HG03571 (cell line): ENCODE results near the gene GTF2H1.

Experiments used
- ATAC-seq: cut with Tn5 transposase; IDR thresholded peaks from one replicate; pipeline ENCODE4 v1.9.1; 2021; ENCODE audit not compliant: unreplicated experiment

Gene GTF2H1

DNA sequence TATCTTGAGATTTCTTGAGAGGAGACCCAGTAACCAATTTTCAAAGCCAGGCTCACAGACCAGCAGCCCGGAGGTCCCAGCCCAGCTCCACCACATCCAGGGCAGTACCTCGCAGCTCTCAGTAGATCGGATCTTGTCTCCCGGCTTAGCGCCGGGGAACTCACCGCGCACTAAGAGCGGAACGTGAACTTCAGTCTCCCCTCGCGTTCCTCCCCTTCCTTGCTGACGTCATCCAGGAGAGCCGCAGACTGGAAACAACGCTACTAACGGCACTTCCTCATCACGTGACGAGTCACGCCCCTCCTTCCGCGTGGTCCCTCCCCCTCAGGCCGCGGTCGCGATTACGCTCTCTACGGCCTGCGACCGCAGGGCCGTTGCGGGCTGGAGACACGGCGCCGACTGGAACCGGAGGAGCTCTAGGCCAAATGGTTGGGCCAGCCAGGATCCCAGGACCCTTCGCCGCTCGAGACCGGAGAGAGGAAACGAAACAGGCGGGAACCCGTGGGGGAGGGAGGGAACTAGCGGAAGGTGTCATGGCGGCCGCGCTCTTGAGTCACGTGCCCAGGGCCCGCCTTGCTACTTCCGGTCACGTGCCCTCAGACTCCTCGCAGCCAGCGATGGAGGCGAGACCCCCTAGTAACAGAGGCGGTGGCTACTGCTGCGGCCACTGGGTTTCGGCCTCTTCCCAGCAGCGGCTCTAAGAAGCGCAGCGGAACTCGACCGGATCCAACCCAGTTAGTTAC is at the start of gene GTF2H1, which contains the start of gene HPS5:
Gene GTF2H1, plus strand, starts transcription at position 599 of the 743 bp plus-strand sequence. CDS start 10,508 bp downstream, outside the sequence.
Gene HPS5, minus strand, starts transcription at position 172 of the 743 bp plus-strand sequence. CDS start 4,282 bp downstream, outside the sequence.
- peak; percentile 86 for ATAC-seq

DNA sequence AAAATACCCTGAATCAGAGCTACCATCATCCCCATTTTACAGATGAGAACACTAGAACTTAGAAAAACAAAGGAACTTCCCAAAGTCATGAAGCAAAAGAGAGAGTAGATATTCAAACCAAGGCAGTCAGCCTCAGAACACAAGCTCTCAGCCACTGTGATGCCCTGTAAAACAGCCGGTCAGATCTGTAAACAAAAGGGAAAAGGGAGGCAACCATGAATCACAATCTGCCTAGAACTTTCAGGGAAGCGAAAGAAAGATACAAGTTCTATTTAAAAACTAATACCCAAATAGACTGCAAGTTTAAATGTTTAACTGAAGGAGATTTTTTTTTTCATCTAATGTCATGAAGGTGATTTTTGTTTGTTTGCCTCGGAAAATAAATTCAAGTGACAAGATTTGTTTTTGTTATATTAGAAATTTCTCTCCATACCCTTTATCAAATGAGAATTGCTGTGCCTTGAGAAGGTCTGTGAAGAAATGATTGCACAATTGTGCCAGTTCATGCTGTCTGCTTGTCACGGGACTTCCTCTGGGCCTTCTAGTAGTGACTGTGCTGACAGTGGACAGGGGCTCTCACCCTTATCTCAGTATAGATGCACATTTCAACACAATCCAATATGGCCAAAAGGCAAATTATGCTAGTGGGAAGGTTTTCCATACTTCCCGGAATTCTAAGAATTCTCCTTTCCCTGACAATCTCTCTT is 44.6 kb upstream of the GTF2H1 start:
- no peak for ATAC-seq

DNA sequence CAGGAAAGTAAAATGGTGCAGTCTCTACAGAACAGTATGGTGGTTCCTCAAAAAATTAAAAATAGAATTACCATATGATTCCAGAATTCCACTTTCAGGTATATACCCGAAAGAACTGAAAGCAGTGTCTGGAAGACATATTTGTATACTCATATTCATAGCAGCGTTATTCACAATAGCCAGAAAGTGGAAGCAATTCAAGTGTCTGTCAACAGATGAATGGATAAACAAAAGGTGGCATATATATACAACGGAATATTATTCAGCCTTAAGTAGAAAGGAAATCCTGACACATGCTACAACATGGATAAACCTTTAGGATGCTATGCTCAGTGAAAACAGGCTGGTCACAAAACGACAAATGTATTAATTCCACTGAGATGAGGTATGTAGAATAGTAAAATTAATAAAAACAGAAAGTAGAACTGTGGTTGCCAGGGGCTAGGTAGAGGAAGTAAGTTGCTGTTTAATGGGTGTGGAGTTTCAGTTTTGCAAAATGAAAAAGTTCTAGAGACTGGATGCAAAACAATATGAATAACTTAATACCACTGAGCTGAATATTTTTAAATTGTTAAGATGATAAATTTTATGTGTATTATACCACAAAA is 41.8 kb upstream of the GTF2H1 start:
- peak; percentile 91 for ATAC-seq

DNA sequence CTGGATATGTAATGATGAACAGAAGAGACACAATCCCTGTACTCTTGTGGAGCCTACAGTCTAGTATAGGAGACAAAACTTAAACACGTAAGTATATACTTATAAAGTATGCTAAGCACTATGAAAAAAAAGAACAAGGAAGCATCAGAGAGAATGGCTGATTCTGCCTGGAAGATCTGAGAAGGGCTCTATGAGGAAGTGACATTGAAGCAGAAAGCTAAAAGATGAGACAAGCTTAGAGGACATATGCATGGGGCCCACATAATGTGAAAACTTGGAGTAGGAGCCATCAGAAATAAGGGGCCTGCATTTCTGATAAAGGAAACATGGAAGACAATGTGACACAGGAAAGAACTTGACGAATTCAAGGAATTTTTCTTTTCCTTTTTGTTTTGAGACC is 39.7 kb upstream of the GTF2H1 start:
- ATAC-seq, result no peak

DNA sequence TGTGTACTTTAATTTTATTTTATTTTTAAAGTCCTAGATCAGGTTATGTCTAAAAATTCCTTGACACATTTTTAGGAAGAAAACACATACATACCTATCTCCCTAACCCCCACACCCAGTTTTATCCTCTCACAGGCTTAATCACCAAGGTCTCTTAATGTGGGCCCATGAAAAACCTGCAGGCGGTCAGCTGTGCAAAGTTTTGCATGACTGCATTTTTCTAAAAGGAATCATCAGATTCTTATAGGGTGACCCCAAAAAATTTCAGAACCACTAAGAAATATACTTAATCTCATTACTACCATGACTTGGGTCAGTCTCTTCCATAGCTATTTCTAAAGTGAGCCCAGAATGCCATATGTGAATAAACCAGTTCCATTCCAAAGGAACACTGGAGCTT is 36.5 kb upstream of the GTF2H1 start:
- ATAC-seq, result no peak

DNA sequence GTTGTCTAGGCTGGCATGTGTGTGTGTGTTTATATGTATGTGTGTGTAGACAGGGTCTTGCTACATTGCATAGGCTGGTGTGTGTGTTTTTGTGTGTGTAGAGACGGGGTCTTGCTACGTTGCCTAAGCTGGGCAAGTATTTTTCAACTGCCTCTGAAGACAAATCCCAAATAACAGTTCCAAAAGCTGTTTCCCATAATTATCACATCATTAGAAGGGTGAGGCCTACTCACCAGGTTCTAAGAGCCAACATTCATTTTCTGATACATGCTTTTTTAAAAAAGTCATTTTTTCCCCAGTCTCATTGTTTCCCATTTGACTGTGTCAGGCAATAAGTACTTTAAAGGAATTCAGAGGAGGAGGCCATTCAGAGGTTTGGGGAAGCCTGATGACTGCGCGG is 33.5 kb upstream of the GTF2H1 start:
- no peak for ATAC-seq

DNA sequence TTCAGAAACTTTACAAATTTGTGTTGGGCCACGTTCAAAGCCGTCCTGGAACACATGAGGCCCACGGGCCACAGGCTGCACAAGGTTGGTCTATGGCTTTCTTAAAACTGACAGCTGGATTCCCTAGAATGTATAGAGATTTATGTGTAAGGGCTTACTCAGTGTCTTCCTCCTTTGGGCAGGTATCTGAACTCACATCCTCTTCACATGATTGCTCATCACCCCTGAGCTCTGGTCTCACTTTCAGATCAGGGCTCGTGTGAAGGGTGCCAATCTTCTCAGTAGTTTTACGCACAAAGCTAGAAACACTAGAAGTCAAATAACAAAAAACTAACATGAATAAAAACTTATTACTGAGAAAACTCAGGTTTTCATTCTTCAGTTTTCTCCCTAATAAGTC is 27.5 kb upstream of the GTF2H1 start:
- no peak for ATAC-seq

DNA sequence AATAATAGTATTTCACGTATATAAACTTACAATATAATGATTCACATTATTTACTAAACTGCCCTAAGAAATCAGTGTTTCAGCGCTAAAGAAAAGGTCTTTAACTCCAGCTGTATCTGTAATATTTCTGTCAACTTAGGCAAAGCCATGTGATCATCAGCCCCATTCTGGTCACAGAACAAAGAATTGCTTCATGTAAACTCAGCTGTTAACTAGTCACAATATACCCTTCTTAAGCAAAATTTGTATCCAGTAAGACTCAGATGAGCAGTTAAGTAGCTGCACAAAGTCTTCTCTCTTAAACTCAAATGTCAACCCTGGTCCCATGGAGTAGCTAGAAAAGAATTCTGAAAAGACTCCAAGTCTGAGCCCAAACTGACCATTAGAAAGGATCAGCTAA is 27.1 kb upstream of the GTF2H1 start:
- no peak for ATAC-seq

DNA sequence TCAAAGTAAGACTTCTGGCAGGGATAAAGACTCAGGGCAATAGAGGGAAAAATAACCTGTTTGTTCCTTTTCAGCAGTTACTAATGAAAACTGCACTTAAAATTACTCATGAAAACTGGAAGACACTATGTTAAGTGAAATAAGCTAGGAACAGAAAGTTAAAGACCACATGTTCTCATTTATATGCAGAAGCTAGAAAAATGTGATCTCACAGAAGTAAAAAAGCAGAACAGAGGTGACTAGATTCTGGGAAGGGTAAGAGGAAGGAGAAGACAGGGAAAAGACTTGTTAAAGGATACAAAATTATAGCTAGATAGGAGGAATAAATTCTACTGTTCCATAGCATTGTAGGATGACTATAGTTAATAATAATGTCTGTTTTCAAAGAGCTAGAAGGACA is 22.6 kb upstream of the GTF2H1 start:
- ATAC-seq, result no peak

DNA sequence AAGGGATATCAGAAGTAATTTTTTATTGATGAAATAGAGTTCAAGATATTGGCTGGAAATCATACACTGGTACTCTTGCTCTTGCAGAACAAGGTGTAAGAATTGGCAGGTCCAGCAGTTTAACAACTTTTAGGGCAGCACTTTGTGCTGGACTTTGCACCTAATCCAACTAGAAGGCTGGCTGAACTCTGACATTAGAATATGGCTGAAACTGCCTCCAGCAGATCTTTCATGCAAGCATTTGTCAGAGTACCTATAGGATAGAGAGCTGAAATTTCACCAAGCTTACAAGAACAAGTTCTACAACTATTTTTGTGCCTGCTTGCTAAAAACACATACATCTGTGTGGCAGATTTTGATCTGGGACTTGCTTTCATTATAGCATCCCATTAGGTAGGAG is 17.6 kb upstream of the GTF2H1 start:
- ATAC-seq, result no peak

DNA sequence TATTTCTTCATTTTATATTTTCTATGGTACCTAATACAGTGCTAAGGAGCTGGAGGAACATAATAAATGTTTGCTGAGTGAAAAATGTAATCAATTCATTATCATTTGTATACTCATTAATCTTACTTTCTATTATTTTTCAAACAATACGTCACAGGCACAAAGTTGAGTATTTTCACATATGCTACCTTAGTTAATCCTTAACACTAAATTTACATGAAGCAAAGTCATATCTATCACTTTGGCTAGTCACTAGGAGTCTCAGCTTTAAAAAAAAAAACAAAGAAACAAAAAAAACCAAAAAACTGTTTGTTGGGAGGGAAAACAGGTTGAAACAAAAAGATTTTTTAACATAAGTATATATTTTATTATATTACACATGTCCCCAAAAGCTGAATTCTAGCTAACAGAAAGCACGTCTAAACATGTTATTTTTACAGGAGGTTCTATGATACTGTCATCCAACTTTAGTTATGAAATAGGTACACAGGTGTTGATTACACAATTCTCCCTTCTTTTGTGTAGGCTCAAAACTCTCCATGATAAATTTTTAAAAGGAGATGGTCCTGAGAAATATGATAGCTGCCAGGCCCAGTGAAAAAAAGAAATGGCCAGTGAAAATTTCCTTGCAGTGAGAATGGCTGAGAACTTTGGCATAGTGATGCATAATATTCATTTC is 14.8 kb upstream of the GTF2H1 start:
- ATAC-seq, result no peak

DNA sequence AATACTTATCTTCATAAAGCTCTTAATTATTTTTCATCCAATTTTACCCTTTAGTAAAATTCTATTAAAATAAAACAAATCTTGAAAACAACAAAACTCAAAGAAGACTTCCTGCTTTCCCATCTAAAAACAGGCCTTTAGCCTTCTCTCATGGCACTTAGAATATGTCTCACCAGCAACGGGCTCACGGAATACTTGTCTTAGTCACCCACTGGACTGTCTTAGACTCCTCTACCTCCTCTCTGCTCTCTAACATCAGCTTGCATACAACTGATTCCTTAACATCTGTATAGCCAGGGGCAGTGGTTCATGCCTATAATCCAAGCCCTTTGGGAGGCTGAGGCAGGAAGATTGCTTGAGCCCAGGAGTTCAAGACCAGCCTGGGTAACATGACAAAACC is 14.1 kb upstream of the GTF2H1 start:
- no peak for ATAC-seq

DNA sequence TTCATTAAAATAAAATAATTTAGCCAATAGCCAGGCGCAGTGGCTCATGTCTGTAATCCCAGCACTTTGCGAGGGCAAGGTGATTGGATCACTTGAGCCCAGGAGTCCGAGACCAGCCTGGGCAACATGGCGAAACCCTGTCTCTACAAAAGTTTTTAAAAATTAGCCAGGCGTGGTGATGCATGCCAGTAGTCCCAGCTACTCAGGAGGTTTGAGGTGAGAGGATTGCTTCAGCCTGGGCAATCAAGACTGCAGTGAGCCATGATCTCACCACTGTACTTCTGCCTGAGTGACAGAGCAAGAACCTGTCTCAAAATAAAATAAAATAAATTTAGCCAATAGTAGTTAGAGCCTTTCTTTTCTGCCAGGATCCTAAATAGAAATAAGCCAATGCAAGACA is 12.7 kb upstream of the GTF2H1 start:
- ATAC-seq, result no peak

DNA sequence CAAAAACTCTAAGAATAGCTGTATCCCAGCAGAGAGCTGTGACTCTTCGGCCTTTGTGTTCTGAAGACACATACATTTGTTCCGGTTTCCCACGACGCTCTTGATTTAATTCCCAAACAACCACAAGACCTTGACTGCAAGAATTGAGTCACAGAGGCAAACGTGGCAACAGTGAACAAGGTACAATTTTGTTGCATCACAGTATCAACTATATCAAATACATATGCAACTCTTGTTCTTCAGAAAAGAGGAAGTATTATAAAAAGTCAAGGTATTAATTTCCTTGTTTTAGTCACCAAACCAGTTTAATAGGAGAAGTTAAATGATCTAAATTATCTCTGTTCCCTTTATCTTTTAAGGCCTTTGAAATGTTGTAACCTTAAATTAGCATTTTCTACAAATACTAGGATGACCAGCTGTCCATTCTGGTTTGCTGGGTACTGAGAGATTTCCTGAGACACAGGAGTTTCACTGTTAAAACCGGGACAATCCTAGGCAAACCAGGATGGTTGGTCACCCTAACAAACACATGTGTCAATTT is 11.5 kb upstream of the GTF2H1 start:
- no peak for ATAC-seq

DNA sequence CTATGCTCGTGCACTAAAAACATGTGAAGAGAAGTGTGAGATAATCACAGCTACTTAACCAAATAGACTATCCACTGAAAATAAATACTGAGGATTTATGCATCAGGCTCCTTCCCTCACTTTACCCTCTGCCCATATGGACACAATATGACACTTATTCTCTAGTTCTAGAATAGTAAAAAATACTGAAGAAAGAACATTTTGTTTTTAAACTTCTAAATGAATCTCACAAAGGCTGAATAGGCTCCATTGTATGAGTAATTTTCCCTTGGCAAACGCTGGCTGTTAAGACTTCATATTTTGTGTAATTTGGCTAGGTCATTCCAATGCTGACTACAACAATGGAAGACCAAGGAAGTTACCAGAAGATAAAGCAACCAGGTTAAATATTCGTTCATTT is 10.4 kb upstream of the GTF2H1 start:
- no peak for ATAC-seq

DNA sequence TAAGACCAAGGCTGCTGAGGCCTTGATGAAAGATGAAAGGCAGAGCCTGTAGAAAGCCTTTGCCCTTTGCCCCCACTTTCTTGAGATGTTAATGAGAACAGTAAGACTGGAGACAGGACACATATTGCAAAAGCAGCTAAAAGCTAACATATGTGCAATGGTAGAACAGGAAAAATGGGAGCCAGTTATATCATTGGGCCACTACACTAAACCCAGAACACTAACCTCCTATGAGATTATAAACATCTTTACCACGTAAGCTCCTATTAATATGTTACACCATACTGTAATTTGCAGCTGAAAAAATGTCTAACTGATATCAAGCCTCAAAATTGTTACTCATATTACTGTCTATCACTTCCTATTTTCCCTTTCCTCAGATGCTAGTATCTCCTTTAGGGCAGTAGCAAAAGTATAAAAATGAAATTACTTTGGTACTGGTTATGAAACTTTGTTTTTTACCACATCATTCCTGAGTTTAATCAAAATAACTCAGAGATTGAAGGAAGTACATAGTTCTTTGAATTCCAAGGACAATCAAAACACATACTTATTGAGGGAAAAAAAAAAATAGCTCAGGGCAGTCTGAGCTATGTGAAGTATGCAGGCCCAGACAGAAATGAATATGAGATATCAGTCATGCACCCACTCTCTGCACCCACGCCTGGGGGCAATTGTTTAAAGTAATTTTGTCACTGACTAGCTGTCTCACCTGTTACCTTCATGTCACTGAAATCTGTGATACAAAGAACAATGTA is 9.5 kb upstream of the GTF2H1 start:
- no peak for ATAC-seq

DNA sequence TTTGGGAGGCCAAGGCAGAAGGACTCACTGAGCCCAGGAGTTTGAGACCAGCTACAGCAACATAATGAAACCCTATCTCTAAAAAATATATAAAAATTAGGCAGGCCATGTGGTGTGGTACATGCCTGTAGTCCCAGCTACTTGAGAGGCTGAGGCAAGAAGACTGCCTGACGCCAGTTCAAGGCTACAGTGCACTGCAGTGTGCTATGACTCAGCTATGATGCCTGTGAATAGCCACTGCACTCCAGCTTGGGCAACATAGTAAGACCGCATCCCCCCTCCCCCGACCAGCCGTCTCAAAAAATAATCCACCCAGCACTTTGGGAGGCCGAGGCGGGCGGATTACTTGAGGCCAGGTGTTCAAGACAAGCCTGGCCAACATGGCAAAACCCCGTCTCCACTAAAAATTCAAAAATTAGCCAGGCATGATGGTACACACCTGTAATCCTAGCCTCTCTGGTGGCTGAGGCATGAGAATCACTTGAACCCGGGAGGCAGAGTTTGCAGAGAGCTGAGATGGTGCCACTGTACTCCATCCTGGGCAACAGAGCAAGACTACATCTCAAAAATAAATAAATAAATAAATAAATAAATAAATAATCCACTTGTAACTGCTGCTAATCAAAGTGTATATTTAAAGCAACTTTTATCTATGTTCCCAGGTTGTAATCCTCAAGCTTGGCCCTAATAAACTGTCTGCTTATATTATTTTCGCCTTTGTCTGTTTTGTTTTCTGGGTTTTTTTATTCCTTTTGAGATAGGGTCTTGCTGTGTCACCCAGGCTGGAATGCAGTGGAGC is 8.2 kb upstream of the GTF2H1 start:
- ATAC-seq, result no peak

DNA sequence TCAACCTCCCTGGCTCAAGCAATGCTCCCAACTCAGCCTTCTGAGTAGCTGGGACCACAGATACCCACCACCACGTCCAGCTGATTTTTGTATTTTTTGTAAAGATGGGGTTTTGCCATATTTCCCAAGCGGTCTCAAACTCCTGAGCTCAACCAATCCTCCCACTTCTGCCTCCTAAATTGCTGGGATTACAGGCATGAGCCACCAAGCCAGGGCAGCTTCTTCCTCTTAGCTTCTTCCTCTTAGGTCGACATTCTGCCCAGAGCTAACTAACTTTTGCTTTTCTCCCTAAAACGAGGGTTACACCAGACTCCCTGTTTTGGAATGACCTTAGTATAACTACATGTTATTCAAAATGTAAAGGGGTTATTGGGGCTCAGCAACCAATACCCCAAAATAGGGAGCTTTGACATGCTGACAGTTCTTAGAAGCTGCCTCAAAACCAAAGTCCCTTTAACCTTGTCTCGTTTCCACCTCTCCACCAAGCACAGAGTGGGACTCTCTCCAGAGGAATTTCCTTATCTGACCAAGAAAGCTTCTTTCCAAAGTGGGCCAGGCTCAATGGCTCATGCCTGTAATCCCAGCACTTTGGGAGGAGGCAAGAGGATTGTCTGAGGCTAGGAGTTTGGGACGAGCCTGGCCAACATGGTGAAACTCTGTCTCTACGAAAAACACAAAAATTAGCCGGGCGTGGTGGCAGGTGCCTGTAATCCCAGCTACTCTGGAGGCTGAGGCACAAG is 7.4 kb upstream of the GTF2H1 start:
- no peak for ATAC-seq

DNA sequence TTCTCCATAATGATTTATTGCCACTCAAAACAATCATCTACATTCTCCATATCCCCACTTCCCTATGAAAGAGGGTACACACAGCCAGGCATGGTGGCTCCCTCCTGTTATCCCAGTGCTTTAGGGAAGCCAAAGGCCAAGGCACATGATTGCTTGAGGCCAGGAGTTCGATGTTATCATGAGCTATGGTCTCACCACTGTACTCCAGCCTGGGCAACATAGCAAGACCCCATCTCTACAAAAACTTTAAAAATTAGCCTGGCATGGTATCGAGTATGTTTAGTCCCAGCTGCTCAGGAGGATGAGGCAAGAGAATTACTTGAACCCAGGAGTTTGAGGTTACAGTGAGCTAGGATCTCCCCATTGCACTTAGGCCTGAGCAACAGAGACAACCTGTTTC is 6.5 kb upstream of the GTF2H1 start:
- ATAC-seq, result no peak
